Measurements from ENCODE around the gene LGALS7B.

DNA sequence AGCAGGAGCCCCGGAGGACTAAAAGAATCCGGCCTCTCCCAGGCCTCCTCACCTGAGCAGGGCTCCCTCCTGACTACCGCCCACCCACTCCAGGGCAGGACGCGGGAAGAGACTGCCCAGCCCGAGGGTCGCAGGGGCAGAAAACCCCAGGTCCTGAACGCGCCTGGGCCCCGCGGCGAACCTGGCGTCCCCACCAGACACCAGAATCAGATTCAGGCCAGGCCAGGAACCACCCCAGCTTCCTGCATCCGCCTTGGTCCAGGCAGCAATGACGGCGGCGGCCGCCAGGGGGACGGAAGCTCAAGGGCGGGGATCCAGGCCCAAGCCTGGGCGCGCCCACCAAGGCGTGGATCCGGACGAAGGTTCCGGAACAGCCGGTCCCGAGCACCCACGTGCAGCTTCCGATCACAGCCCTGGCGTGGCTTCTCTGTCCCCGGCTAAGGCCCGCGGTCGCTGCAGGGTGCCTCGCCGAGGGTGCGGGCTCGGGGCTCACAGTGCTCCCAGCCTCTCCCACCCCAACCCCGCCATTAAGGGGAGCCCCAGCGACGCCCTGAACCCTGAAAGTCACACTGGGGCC lies 19.3 kb upstream of the LGALS7B start:
- TF ChIP-seq POLR2A (IDR thresholded peaks at IDR 0.05) = peak; percentile 30
- TF ChIP-seq, protein P1, sequence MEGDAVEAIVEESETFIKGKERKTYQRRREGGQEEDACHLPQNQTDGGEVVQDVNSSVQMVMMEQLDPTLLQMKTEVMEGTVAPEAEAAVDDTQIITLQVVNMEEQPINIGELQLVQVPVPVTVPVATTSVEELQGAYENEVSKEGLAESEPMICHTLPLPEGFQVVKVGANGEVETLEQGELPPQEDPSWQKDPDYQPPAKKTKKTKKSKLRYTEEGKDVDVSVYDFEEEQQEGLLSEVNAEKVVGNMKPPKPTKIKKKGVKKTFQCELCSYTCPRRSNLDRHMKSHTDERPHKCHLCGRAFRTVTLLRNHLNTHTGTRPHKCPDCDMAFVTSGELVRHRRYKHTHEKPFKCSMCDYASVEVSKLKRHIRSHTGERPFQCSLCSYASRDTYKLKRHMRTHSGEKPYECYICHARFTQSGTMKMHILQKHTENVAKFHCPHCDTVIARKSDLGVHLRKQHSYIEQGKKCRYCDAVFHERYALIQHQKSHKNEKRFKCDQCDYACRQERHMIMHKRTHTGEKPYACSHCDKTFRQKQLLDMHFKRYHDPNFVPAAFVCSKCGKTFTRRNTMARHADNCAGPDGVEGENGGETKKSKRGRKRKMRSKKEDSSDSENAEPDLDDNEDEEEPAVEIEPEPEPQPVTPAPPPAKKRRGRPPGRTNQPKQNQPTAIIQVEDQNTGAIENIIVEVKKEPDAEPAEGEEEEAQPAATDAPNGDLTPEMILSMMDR (IDR thresholded peaks at IDR 0.05) = peak in 3 of 4 experiments; percentile 68 to 96 (median 74)

Measured in prostate gland (tissue), 2 donors.